ENCODE measurements around the gene MRGPRD. TPM values are rescaled to one million over a fixed set of nuclear protein-coding genes. Genes with fewer than 3 reads are reported as not detected.

The MRGPRD gene
- total RNA-seq, 1 donor from 2014 or later, result not detected

DNA sequence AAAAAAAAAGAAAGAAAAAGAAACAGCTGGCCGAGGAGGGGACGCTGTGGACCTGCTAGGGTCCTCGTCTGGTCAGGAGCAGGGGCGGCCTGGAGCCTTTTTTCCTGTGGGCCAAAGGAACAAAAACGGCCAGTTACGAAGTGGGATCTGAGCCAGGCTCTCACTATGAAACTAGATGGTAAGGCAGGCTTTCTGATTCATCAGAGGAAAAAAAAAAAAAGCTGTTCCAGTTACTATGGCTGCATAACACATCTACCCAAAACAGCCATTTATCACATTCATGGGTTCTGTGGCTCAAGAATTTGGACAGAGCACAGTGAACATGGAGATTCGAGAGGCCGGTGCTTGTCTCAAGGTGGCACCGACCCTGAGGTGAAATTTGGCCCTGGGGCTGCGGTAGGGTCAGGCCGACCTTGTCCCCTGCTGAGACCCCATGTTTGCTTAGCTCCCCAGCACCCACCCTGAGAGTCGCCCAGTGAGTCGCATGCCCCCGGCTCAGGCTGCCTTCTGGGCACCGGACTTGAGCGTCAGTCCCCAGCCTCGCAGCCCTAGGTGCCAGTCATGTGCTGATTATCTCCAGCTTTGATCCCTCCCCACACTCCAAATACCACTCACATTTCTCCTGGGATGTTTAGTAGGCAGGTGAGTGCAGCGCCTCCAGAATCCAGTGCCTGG lies 34.2 kb downstream of the MRGPRD start:
- peak; percentile 53 for ATAC-seq

DNA sequence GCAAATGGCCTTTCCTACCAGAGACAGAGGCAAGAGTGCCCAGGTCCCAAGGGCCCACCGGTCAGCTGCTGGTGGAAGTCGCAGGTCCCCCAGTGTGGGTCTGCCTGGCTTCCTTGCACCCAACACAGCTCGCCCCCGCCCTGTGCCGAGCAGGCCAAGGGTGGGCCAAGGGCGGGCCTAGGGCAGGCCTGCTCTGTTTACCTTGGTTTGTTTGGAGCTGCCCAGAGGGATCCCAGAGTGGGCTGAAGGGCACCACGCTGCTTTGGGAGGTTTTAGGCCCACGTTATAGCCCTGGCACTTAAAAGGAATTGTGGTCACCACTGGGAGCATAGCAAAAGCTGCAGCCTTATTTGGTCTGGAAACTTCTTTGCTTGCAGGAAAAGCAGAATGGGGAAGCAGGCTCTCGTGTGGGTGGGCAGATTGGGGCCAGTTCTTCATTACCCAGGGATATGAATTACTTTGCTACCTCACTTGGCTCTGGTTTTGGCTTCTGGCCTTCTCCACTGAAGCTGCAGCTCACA lies 38.0 kb downstream of the MRGPRD start:
- no peak for ATAC-seq

DNA sequence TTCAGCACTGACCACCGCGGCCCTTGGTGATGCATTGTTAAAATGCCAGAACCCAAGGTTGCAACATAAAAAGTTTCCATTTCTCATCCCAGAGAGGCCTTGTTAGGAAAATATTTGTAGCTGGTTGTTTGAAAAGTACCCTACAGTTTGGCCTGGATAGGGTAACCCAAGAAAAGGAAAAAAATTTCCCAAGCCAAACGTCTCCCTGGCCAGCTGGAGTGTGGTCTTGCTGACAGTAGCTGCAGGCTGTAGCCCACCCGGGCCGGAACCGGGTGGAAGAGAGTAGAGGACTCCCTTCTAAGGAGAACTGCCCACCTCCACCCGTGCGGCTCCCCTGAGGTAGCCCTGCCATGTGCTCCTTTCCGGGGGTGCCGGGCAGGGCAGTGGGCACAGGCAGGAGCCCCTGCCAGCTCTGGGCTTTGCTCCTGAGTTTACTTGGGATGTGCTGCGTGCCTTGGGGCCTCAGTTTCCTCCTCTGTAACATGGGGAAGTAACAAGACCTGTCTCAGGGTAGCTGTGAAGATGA lies 38.6 kb downstream of the MRGPRD start:
- no peak for ATAC-seq

DNA sequence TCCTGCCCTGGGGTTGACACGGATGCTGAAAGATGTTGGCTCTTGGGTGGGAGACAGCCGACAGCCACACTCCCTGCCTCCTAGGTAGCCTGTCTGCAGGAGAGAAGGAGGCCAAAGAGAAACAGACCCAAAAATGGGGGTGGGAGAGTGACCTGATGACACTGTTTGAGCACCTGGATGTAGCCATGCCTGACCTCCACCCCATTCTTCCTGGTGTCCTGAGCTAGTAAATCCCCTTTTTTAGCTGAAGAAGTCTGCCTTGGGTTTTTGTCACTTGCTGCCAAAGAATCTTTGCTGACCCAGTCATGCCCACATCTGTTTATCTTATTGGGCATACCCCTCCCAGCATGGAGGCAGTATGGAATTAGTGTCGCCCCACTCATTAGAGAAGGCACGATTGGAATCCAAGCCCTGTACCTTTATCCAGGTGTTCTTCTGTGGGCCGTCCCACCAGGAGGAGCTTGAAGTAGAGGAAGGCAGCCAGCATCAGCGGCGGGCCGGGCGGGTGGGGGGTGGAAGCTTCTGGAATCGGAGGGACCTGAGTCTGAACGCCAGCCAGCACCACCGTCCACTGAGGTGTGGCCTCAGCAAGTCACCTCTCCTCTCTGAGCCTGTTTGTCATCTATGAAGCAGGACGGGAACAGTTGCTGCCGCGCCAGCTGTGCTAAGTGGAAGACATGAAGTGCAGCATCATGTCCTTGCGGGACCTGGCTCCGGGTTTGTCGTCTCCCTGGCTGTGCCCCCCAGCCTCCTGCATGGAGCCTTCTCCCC lies 39.3 kb downstream of the MRGPRD start:
- ATAC-seq, result no peak

DNA sequence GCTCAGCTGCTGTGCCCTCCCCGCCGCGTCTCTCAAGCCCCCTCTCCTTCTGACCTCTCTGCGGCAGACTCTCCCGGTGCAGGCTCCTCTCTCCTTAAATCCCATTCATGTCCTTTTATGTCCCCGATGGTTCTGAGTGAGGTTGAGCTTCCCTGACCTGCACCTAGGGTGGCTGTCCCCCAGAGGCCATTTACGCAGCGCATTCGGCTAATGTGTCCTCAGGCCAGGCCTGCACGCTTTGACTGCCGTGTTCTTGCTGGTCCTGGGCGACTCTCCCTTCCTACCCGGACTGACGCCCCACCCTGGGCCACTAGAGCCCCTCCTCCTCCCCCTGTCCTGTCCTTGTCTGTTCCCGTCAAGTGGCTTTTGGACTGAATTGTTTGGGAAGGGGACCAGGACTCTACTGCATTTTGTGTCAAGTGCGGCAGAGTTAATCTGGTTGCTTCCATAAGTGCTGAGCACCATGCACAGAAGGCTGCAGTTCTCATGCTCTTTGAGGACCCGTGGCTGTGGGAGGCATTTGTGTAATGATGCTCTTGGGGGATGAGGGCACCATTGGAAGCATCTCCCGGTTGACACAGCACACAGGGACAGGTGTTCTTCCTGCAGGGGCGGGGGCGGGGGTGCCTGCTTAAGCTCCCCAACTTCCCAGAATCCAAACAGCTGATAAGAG lies 40.0 kb downstream of the MRGPRD start:
- ATAC-seq, result no peak

DNA sequence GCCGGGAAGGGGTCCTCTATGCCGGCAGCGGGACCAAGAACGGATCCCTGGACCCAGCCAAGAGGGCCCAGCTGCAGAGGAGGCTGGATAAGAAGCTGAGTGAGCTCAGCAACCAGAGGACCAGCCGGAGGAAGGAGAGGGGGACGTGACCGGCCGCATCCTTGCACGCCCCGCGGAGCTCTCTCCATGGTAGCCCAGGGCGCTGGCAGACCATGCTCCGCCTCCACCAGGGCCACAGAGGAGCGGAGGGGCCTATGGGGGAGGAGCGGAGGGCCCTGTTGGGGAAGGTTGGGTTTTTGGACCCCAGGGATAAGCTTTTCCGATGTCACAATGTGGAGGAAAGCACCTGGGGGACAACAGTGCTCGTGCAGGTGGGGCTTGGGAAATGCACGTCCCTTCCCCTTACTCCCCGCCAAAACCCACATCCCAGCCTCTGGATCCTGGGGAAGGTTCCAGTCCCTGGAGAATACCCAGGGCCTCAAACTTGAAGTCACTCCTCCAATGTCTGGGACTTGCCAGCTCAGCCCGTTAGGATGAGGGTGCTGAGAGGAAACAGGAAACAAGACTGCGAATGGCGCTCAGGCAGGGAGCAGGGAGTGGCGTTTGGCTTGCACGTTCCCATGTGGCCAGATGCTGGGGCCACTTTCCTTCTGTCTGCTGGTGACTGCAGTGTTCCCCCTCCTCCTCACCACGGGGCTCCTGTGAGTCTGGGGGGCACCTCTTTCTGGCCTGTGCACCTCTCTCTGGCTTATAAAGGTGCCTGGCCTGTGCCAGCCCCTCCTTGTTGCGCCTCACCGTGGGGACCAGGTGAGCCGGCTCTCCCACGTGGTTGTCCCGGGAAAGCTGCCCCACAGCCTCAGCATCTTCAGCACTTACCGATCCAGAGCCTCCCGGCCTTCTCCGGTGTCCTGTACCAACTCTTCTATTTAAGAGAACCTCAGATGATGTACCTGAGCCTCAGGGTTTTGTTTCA lies 40.9 kb downstream of the MRGPRD start:
- no peak for ATAC-seq

DNA sequence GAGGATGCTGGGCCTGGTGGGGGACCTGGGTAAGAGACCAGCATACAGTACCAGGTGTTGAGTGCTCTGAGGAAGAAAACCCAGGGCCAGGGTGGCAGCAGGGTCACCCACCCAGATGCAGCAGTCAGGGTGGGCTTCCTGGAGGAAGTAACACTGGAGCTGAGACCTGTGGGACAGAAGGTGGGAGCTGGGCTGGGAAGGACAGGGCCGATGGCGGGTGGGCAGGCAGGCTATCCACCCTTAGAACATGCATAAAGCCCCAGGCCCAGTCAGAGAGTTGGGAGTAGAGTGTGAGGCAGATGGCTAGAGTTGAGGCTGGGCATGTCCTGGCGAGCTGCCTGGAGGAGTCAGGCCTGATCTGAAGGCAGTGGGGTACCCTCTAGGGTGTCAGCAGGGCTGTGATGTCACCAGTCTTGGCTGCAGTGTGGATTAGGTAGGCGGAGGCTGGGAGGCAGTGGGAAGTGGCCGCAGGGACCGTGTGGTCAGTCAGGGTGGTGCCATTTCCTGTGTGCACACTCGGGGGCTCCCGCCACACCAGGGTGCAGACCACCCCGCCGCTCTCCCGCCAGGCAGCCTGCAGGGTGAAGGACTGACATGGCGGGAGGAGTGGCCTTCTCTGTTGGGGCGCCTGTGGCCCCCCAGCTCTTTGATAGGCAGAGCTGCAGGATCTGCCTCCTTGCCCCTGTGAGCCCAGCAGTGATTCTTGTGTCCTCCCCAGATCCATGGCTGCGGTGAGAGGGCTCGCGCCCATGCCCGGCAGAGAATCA lies 41.8 kb downstream of the MRGPRD start:
- no peak for ATAC-seq

DNA sequence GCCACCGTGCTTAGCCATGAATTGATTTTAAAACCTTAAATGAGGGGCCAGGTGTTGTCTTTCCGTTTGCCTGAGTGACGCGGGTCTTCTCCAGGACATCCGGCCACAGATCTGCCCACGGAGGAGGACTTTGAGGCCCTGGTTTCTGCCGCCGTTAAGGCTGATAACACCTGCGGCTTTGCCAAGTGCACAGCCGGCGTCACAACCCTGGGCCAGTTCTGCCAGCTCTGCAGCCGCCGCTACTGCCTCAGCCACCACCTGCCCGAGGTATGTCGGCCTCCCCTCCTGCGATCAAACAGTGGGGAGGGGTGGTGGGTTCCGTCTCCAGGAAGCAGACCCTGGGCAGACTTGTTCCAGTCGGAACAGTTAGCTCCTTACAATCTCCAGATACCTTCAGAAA lies 42.7 kb downstream of the MRGPRD start:
- no peak for ATAC-seq

DNA sequence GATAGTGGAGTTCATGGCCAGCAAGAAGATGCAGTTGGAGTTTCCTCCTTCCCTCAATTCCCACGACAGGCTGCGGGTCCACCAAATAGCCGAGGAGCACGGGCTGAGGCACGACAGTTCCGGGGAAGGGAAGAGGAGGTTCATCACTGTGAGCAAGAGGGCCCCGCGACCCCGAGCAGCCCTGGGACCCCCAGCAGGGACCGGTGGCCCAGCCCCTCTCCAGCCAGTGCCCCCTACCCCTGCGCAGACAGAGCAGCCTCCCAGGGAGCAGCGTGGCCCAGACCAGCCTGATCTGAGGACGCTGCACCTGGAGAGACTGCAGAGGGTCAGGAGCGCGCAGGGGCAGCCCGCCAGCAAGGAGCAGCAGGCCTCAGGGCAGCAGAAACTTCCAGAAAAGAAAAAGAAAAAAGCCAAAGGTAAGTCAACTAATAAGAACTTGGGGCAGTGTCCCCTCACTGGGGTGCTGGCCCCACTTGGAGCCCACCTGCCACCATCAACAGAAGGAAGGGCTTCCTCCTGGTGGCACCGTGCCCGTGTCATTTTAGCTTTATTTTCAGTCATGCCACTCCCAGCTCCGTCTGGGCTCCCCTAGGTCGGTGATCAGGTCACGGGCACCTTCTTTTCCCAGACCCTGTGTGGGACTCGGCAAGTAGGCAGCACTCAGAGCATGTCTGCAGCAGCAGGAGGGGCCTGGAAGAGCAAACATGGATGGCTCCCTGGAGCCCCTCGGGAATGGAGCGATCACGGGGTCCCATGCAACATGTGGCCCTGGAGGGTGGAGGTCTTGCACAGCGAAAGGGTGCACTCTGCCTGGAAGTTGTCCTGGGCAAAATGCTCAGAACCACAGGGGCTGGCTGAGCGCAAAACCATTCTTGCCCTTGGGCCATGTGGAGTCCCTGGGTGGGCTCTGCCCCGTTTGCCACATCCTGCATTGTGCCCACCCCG lies 43.8 kb downstream of the MRGPRD start:
- no peak for ATAC-seq

DNA sequence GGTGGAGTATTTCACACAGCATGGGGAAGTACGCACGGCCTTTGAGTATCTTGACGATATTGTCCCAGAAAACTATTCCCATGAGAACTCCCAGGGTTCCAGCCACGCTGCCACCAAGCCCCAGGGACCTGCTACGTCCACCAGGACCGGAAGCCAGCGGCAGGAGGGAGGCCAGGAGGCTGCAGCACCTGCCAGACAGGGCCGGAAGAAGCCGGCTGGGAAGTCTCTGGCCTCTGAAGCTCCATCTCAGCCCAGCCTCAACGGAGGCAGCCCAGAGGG lies 44.5 kb downstream of the MRGPRD start:
- ATAC-seq, result no peak

DNA sequence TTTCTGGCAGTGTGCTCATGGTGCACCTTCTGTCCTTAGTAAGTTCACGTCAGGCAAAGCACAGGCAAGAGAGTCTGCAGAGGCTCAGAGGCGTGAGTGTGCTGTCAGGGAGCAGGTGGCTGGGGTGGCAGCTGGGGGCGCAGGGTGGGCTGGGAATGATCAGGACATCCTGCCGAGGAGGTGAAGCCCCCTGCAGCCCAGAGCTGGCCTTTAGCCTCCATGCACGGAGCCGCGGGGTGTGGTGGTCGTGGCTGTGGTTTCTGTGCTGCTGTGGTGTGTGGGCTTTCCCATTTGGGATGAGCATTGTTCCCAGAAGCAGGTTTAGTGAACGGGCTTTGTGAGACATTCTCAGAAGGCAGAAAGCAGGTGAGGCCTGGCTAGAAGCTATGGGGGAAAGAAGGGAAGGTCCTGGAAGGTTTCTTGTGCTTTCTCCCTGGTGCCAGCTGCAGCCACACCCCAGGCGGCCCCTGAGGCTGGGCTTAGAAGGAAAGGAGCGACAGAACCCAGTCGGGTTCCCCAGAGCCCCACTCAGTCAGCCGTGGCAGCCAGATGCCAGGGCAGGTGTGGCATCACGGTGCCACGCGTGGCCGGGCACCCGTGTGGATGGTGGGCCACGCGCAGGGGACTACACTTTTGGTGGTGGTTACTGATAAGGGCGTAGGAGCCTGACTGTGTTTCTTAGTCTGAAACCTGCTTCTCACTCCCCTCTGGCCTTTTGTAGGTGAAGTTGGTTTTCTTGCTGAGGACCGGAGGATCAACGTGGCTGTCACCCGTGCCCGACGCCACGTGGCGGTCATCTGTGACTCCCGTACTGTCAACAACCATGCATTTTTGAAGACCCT lies 45.0 kb downstream of the MRGPRD start:
- no peak for ATAC-seq

DNA sequence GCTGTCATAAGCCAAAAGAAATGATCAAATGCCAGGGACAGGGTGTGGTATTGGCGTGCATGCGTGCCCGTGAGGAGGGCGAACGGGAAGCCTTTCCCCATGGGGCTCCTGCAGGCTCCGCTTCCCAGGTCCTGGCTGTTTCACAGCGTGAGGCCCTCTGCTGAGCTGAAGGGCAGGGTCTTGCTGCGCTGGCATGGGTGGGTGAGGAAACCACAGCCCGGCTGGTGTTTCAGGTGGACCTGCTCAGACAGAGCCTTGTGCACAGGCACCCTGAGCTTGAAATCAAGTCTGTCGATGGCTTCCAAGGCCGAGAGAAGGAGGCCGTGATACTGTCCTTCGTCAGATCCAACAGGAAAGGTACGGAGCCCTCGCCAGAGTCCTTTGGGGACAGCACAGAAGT lies 45.7 kb downstream of the MRGPRD start:
- ATAC-seq, result no peak

DNA sequence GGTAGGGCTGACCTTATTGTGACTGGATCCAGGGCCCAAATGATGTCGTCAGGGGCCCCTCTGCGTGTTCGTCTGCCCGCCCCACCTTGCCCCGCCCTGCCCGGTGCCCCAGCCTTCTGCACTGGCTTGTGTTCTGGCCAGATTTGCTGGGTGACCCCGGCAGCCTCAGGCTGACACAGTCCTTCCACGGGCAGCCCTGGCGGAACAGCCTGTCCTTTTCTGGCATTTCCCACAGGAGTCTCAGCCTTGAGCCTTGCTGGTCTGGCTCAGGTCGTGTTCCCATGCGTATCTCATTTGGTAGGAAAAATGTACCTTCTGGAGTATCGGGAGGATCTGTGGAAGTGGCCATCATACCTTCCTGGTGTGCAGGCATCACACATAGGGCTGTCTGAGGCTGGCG lies 46.1 kb downstream of the MRGPRD start:
- ATAC-seq, result no peak

DNA sequence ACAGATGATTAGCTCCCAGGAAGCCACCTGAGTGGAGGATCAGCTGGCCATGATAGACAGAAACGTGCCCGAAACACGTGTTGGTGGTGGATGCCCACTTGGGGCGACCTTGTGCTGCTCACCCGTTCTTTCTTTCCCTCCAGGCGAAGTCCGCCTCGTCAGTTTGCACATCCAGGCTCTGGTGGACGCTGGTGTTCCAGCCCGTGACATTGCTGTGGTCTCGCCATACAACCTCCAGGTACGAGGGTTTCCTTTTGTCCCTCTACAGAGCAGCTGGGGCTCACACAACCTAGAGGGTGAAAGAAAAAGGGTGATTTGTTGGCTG lies 46.5 kb downstream of the MRGPRD start:
- ATAC-seq, result no peak

DNA sequence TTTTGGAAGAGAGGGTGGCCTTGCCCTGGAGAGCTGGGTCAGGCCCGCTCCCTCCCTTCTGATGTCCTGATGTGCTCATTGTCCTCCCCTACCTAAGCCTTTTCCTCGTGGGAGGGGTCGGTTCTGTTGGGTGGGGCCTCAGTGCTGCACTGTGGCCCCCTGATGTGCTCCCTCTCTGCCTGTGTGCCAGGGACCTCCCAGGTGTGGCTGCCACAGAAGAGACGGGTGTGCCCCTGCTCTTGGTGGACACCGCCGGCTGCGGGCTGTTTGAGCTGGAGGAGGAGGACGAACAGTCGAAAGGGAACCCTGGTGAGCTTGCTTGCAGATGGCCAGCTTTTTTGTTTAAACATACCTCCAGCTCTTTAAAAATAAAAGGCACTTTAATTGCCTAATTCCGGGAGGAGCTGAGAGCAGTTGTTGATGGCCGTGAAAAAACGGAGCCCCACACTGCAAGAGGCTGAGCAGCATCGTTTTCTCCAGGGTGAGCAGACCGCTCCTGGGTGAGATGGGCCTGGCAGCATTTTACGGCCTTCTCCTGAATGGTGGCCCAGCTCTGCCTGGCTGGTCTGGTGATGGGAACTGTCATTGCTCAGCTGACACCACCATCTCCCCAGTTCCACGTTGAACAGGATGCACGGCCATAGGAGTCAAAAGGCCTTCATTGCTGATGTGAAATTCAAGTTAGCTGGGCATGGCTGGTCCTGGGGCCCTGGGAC lies 47.0 kb downstream of the MRGPRD start:
- peak; percentile 7 for ATAC-seq

DNA sequence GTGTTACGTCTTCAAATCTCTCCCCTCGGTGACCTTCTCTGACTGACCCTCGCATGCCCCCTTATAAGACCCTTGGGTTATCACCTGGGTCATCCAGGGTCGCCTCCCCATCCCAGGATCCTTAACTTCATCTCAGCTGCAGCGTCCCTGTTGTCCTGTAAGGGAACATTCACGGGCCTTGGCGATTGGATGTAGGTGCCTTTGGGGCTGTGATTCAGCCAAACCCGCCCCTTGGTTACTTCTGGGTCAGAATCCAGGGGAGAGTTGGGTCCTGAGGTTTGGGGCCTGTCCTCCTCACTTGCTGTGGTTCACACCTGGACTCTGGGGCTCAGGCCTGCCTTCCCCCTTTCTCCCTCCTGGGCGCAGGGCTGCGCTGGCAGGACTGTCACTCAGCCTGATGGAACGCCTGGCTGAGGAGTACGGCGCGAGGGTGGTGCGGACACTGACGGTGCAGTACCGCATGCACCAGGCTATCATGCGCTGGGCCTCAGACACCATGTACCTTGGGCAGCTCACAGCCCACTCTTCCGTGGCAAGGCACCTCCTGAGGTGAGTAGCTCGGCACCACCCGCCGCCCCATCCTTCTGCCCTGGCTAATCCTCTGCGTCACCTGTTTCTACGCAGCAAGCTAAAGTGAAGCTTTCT lies 47.7 kb downstream of the MRGPRD start:
- ATAC-seq, result no peak

DNA sequence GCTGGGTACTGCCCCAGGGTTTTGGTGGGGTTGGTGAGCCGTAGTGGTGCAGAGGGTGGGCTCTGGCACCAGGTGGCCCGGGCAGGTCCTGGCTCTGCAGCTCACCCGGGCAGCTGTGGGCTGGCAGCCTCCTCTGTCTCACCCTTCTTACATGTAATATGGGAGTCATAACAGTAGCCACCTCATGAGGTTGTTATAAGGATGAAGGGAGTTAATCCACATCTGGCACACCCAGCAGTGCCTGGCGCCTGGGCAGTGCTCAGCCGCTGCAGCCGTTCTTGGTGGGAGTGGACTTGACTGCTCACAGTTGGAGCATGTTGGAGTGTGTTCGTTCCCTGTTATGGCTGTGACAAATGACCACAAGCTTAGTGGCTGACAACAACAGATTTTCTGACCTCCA lies 48.4 kb downstream of the MRGPRD start:
- peak; percentile 37 for ATAC-seq

DNA sequence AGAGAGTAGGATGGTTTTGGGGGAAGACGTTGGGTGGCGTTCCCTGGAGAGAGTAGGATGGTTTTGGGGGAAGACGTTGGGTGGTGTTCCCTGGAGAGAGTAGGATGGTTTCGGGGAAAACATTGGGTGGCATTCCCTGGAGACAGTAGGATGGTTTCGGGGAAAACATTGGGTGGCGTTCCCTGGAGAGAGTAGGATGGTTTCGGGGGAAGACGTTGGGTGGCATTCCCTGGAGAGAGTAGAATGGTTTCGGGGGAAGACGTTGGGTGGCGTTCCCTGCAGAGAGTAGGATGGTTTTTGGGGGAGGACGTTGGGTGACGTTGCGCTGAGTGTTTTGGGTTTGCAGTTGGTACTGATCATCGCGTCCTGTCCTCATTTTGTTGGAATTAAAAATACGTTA lies 48.9 kb downstream of the MRGPRD start:
- no peak for ATAC-seq
